ENCODE measurements around the gene SYT1.

SYT1 gene

GRCh38 chr12:79127271-79127751 is 262.7 kb downstream of the SYT1 start:
- DNase-seq (ENCODE audit: low read depth in 1 of 2, low spot score in 1 of 2), result no peak

GRCh38 chr12:79128956-79129355 is 264.4 kb downstream of the SYT1 start:
- no peak for DNase-seq (ENCODE audit: low read depth in 1 of 2, low spot score in 1 of 2)

- DNase-seq (ENCODE audit: low read depth in 1 of 2, low spot score in 1 of 2), result no peak
Observed at GRCh38 chr12:79138872-79139271, 274.3 kb downstream of the SYT1 start.

GRCh38 chr12:79140711-79141110 is 276.1 kb downstream of the SYT1 start:
- no peak for DNase-seq (ENCODE audit: low read depth in 1 of 2, low spot score in 1 of 2)

GRCh38 chr12:79141776-79142175 is 277.2 kb downstream of the SYT1 start:
- no peak for DNase-seq (ENCODE audit: low read depth in 1 of 2, low spot score in 1 of 2)

- no peak for DNase-seq (ENCODE audit: low read depth in 1 of 2, low spot score in 1 of 2)
Observed at GRCh38 chr12:79143803-79144202, 279.2 kb downstream of the SYT1 start.

GRCh38 chr12:79151956-79152355 is 287.4 kb downstream of the SYT1 start:
- no peak for DNase-seq (ENCODE audit: low read depth in 1 of 2, low spot score in 1 of 2)

GRCh38 chr12:79155683-79156082 is 291.1 kb downstream of the SYT1 start:
- no peak for DNase-seq (ENCODE audit: low read depth in 1 of 2, low spot score in 1 of 2)

- no peak for DNase-seq (ENCODE audit: low read depth in 1 of 2, low spot score in 1 of 2)
Observed at GRCh38 chr12:79156846-79157463, 292.4 kb downstream of the SYT1 start.

GRCh38 chr12:79161249-79161934 is 296.8 kb downstream of the SYT1 start:
- DNase-seq (ENCODE audit: low read depth in 1 of 2, low spot score in 1 of 2), result no peak

GRCh38 chr12:79162147-79162772 is 297.7 kb downstream of the SYT1 start:
- no peak for DNase-seq (ENCODE audit: low read depth in 1 of 2, low spot score in 1 of 2)

GRCh38 chr12:79162948-79163347 is 298.4 kb downstream of the SYT1 start:
- DNase-seq (ENCODE audit: low read depth in 1 of 2, low spot score in 1 of 2), result no peak

- DNase-seq (ENCODE audit: low read depth in 1 of 2, low spot score in 1 of 2), result no peak
Observed at GRCh38 chr12:79164890-79165289, 300.3 kb downstream of the SYT1 start.

GRCh38 chr12:79168687-79169086 is 304.1 kb downstream of the SYT1 start:
- no peak for DNase-seq (ENCODE audit: low read depth in 1 of 2, low spot score in 1 of 2)

GRCh38 chr12:79174626-79175025 is 310.1 kb downstream of the SYT1 start:
- no peak for DNase-seq (ENCODE audit: low read depth in 1 of 2, low spot score in 1 of 2)

GRCh38 chr12:79183003-79183402 is 318.4 kb downstream of the SYT1 start:
- DNase-seq (ENCODE audit: low read depth in 1 of 2, low spot score in 1 of 2), result no peak

- DNase-seq (ENCODE audit: low read depth in 1 of 2, low spot score in 1 of 2), result no peak
Observed at GRCh38 chr12:79183926-79184325, 319.4 kb downstream of the SYT1 start.

GRCh38 chr12:79186506-79186905 is 321.9 kb downstream of the SYT1 start:
- DNase-seq (ENCODE audit: low read depth in 1 of 2, low spot score in 1 of 2), result no peak

- no peak for DNase-seq (ENCODE audit: low read depth in 1 of 2, low spot score in 1 of 2)
Observed at GRCh38 chr12:79187032-79187431, 322.5 kb downstream of the SYT1 start.

- DNase-seq (ENCODE audit: low read depth in 1 of 2, low spot score in 1 of 2), result no peak
Observed at GRCh38 chr12:79191391-79191790, 326.8 kb downstream of the SYT1 start.

- DNase-seq (ENCODE audit: low read depth in 1 of 2, low spot score in 1 of 2), result no peak
Observed at GRCh38 chr12:79194595-79194994, 330.0 kb downstream of the SYT1 start.

- DNase-seq (ENCODE audit: low read depth in 1 of 2, low spot score in 1 of 2), result no peak
Observed at GRCh38 chr12:79199166-79199565, 334.6 kb downstream of the SYT1 start.

All from activated T-helper 1 cell treated with anti-CD3 and anti-CD28 coated beads, Interleukin-2, amount 50 U/mL, for 16 hours (primary cell).